Stimulated activated CD4-positive, alpha-beta T cell treated with anti-CD3 and anti-CD28 coated beads, Interleukin-4, amount 100 ng/mL, for 24 hours (primary cell): Measurements from ENCODE around the gene MRC2.
A peak's percentile ranks its signal among the peaks of the same experiment; 100 is the strongest.
"Not testable (repeated sequence)": the region's sequence is repeated elsewhere in the genome, so short reads cannot be mapped to it uniquely, and the experiment has no call there.

Experiments used
- DNase-seq: peaks from one replicate; pipeline ENCODE4 v3.0.0-alpha.2; 2020

The MRC2 gene, protein sequence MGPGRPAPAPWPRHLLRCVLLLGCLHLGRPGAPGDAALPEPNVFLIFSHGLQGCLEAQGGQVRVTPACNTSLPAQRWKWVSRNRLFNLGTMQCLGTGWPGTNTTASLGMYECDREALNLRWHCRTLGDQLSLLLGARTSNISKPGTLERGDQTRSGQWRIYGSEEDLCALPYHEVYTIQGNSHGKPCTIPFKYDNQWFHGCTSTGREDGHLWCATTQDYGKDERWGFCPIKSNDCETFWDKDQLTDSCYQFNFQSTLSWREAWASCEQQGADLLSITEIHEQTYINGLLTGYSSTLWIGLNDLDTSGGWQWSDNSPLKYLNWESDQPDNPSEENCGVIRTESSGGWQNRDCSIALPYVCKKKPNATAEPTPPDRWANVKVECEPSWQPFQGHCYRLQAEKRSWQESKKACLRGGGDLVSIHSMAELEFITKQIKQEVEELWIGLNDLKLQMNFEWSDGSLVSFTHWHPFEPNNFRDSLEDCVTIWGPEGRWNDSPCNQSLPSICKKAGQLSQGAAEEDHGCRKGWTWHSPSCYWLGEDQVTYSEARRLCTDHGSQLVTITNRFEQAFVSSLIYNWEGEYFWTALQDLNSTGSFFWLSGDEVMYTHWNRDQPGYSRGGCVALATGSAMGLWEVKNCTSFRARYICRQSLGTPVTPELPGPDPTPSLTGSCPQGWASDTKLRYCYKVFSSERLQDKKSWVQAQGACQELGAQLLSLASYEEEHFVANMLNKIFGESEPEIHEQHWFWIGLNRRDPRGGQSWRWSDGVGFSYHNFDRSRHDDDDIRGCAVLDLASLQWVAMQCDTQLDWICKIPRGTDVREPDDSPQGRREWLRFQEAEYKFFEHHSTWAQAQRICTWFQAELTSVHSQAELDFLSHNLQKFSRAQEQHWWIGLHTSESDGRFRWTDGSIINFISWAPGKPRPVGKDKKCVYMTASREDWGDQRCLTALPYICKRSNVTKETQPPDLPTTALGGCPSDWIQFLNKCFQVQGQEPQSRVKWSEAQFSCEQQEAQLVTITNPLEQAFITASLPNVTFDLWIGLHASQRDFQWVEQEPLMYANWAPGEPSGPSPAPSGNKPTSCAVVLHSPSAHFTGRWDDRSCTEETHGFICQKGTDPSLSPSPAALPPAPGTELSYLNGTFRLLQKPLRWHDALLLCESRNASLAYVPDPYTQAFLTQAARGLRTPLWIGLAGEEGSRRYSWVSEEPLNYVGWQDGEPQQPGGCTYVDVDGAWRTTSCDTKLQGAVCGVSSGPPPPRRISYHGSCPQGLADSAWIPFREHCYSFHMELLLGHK (N-terminal part only)

DNA sequence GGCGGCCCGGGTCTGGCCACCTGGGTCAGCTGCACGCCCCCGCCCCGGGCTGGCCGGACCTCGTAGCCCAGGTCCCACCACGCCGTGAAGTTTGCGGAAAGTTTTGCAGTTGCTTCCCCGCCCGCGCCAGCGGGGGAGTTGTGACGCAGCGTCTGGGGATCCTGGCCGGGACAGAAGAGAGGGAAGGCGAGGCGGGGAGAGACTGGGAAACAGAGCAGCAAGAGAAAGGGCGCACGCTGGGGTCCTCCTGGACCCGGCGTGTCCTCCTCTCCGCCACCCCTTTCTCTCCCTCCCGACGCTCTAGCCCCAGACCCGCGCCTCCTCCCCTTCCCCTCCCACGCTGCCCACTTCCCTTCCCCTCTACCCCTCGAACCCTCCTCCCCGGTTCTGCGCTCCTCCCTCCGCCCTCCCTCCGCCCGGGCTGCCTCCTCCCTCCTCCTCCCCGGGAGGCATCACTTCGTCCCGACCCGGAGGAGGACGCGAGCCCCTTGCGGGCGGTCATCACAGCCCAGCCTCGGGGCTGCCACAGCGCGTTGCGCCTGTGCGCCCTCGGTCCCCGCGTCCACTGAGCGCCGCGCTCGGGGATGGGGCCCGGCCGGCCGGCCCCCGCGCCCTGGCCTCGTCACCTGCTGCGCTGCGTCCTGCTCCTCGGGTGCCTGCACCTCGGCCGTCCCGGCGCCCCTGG lies at the start of gene MRC2:
Gene MRC2 (plus strand): TSS at position 452 of the 685 bp plus-strand sequence. CDS start 133 bp downstream, at position 585.
- DNase-seq, result peak; percentile 43

DNA sequence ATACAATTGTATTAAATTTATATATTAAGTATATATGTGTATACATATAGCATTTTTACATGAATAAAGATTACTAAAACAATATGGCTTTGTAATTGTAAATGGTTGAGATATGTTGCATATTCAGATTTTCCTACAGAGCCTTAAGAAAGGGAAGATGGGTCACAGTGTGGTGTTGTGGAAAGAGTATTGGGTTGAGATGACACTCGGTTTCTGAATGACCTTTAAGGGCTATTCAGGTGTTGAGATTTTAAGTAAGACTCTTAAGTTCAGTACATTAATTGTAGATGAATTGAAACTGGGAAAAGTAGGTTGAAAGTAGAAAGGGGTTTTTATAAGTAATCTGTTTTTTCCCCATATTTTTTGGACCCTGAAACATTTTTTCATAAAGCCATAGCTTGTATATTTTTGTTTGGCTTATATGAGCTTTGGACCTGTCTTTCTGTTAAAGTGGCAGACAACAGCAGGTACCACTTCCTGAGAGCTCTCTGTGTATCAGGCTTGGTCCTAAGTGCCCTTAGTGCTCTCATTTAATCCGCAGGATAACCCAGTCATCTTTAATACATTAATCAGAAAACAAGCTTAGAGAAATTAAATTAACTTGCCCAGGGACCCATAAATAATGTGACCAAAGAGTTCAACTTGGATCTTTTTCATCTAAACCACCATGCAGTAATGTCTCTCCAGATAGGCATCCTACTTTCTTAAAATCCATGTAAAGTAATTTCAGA lies 48.5 kb upstream of the MRC2 start:
- no peak for DNase-seq

DNA sequence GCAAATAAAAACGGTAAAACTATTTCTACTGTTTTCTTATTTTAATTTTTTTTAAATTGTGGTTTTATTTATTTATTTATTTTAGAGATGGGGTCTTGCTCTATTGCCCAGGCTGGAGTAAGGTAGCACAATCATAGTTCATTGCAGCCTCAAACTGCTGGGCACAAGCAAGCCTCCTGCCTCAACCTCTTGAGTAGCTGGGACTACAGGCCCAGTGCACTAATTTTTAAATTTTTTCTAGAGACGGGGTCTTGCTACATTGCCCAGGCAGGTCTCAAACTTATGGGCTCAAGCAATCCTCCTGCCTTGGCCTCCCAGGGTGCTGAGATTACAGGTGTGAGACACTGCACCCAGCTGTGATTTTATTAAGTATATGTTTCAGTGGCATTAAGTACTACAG lies 46.5 kb upstream of the MRC2 start:
- DNase-seq, result no peak

DNA sequence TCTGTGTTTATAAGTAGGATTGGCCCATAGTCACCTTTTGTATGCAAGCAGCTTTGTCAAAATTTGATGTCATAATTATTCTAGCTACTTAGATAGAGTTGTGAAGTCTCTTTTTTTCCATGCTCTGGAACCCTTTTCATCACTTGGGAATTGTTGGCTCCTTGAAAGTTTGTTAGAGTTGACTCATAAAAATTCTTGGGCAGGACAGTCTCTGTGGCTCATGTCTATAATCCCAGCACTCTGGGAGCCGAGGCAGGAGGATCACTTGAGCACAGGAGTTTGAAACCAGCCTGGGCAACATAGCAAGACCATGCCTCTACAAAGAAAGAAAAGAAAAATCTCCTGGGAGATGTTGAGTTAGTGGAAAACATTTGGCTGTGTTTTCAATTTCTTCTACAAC lies 45.7 kb upstream of the MRC2 start:
- no peak for DNase-seq

DNA sequence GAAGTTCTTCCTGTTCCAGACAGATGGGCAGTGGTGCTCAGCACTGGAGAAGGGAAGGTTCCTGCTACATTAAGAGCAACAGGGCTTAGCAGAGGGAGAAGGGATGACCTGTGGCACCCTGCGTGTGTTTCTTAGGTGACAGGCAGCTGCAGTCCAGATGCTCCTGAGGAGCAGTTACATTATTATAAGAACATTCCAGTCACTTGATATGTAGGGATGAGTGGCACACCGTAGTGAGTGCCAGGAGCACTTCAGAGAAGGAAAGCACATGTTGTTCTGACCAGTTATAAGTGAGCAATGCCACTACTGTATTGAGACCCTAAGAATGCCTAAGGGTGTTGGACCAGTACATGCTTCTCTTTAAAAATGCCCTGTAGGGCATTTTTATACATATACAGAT lies 39.9 kb upstream of the MRC2 start:
- DNase-seq, result no peak

DNA sequence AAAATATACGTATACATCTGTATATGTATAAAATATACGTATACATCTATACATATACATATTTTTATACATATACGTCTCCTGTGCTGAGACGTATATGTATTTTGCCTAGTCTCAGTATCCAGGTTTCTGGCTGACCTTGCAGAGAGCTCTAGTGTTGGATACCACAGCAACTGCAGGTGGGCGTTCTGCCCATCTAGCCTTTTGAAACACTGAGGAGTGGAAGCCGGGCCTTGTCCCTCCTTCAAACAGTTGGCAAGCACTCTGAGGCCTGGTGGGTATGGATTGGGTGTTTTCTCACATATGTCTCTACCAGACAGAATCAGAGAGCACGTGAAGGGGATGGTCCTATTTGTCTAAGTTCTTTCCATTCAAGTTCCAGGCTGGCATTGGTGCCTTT lies 39.4 kb upstream of the MRC2 start:
- DNase-seq, result no peak

DNA sequence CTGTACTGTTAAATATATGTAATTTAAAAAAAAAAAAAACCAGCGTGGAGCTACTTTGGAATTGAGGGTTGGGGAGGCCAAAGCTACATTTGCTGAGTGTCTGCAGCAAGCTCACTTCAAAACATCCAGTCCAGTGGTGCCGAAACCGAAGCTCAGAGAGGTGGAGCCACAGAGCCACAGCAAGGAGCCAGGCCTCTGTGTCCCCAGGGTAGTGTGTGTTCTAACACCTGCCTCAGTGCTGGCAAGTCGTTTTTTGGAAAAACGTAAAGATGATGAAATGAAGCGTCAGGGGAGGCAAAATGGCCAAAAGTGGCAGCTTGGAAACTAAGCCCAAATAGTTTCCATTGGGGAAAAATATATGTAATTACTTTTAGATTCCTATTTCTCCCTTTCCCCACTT lies 36.1 kb upstream of the MRC2 start:
- DNase-seq, result no peak

DNA sequence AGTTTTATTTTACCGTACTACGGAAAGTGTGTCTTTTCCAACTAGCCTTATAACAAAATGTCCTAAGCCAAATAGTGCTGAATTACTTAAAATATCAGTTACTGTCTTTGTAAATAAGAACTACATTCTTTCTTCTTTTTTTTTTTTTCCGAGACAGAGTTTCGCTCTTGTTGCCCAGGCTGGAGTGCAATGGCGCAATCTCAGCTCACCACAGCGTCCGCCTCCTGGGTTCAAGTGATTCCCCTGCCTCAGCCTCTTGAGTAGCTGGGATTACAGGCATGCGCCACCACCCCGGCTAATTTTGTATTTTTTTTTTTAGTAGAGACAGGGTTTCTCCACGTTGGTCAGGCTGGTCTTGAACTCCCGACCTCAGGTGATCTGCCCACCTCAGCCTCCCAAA lies 35.6 kb upstream of the MRC2 start:
- not testable (repeated sequence) for DNase-seq

DNA sequence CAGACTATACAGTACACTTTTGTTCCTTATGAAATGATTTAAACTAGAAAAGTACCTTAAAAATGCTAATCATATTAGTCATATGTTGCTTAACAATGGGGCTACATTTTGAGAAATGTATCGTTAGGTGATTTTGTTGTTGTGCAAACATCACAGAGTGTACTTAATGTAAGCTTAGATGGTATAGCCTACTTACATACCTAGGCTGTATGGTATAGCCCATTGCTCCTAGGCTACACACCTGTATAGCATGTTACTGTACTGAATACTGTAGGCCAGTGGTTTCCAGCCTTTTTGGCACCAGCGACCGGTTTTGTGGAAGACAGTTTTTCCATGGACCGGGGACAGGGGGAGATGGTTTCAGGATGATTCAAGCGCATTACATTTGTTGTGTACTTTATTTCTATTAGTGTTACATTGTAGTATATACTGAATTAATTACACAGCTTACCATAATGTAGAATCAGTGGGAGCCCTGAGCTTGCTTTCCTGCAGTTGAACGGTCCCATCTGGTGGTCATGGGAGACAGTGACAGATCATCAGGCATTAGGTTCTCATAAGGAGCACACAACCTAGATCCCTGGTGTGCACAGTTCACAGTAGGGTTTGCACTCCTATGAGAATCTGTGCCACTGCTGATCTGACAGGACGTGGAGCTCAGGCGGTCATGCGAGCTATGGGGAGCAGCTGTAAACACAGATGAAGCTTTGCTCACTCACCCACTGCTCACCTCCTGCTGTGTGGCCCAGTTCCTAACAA lies 35.0 kb upstream of the MRC2 start:
- no peak for DNase-seq

DNA sequence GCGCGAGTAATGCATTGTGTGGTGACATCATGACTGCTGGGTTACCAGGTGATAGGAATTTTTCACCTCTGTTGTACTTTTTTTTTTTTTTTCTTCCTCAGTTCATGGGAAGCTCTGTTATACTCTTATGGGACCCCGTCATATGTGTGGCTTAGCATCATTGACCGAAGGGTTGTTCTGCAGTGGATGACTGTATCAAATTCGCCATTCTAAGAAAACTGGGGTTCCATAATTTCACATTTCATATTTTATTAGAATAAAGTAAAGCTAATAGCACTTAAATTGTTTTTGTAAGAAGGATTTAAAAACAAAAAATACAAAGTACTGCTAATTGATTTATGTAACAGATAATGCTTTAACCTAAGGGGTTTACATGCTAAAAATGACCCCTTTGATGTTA lies 32.0 kb upstream of the MRC2 start:
- DNase-seq, result no peak

DNA sequence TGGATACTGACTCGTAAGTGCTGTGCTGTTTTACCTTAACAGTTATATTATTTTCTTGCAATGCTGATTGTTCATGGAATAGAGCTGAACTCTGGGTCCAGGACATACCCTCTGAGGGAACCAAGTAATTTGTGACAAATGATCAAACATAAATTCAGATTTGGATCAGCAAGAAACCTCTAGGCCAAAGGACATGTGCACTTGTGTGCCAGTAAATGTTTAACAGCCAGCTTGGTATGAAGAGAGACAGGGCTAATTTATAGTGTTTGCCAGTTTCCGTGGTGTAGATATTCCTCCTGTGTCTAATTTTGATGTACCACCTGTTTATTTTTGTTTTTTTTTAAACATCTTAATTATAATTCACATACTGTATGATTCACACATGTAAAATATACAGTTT lies 30.8 kb upstream of the MRC2 start:
- DNase-seq, result no peak

DNA sequence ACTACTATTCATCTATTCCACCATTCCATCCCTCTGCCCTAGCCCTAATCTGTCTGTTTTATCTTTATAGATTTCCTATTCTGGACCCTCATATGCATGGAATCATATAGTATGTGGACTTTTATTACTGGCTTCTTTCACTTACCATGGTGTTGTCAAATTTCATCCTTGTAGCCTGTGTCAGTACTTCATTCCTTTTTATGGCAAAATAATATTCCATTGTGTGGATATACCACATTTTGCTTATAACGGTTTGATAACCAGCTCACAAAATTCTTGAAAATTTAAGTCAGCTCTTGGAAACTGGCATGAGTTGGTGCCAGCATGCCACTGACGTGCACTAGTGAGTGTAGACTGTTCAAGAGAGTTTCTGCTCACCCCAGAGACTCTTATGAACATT lies 30.3 kb upstream of the MRC2 start:
- DNase-seq, result no peak

DNA sequence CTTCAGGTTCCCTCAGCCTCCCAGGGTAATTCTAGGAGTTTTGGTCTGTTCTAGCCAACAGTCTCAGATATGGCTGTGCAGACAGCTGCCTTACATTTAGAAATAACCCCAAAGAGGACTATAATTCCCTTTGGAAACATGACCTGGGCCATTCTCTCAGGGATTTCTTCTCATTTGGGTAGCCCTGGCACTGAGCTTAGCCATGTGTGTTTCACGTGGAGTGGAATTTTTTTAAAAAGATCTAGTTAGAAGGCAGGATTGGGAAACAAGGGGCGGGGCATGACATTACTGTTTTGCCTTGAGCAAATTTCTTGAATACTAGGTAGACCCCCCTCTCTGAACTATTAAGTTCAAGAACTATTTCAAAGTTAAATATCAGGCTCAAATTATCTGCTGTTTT lies 29.6 kb upstream of the MRC2 start:
- no peak for DNase-seq

DNA sequence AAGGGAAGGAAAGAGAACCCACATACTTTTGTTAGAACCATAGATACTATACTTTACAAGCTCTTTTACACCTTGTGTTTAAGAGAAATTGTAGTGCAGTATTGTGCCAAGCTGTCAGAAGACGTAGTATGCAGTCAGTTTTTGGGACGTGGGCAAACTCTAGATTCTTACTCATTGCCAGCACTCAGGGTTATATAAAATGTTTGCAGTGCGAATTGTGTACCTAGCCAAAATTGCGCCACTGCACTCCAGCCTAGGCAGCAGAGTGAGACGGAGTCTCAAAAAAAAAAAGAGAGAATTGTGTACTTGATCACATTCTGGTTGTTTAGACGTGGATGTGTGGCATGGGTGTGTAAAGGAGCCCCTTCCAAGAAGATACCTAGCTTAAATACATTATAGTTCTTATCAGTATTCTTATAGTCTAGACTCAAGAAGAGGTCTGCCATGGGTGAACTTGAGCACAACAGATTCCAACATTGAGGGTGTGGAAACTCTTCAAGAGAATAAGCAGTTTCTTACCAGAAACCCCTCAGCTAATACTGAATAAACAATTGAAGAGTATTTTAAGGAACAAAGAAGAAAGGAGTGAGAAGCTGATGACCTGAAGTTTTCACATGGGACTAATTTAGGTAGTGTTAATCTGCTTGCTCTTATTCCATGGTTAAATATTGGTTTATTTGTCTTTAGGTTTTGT lies 27.4 kb upstream of the MRC2 start:
- no peak for DNase-seq

DNA sequence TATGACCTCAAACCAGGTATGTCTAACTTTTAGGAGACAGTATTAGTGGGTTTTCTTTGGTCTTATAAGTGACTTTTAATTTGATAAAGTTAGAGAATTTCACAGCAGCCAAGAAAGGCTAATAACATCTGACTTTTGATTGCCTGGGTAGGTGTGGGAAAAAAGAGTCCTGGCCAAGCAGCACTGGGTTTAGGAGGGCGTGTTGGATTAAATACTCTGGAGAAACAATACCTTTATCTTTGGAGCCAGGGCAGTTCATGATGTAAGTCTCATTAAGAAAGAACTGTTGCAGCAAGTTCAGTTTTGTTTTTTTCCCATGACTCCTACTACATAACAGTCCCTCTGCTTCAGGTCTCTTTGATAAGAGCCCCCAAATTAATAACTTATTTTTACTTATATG lies 26.7 kb upstream of the MRC2 start:
- DNase-seq, result no peak

DNA sequence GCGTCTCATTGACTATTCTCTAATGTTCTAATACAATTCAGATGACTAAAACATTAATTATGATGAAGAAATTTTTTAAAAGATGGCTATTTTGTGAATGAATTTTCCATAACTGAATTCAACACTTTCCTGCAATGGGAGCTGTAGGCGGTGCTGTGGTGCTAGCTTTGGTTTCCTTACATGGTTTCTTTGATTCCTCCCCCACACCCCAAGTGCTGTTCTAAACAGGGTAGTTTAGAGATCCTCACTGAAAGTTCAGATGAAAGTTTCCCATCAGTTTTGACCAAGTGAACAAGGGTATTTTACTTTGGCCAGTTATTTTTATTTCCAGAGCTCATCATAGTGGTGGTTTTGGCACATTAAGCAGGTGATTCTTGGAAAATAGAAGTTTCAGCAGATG lies 26.0 kb upstream of the MRC2 start:
- DNase-seq, result no peak

DNA sequence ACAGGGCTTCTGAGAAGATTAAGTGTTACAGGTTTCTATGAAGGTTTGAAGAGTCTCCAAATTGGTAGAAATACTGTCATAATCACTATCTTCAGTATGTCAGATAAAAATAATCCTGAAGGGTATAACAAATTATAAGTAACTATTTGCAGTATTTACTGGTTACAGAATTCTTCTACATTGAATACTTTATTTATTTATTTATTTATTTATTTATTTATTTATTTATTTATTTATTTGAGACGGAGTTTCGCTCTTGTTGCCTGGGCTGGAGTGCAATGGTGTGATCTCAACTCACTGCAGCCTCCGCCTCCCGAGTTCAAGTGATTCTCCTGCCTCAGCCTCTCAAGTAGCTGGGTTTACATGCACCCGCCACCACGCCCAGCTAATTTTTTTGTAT lies 23.7 kb upstream of the MRC2 start:
- not testable (repeated sequence) for DNase-seq

DNA sequence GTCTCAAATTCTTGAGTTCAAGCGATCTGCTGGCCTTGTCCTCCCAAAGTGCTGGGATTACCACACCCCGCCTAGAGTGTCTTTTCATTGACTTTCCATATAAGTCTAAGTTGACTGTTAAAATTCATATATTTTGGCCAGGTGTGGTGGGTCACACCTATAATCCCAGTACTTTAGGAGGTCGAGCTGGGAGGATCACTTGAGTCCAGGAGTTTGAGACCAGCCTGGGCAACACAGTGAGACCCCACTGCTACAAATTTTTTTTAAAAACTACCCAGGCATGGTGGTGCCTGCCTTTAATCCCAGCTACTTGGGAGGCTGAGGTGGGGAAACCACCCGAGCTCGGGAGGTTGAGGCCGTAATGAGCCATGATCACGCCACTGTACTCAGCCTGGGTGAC lies 21.9 kb upstream of the MRC2 start:
- DNase-seq, result no peak

DNA sequence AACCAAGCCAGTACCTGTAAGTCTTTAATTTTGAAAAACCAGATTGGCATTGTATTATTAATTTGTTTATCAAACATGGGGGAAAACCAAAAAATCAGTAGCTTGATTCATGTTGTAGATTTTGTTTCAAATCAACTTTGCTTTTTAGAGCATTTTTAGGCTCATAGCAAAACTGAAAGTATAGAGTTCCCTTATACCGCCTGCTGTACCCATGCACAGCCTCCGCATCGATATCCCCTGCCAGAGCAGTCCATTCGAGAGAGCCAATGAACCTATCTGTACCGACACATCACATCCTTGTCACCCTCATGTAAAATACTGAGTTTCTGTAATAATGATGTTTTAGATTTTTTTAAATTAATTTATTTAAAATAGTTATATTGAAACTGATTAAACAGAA lies 16.2 kb upstream of the MRC2 start:
- no peak for DNase-seq

DNA sequence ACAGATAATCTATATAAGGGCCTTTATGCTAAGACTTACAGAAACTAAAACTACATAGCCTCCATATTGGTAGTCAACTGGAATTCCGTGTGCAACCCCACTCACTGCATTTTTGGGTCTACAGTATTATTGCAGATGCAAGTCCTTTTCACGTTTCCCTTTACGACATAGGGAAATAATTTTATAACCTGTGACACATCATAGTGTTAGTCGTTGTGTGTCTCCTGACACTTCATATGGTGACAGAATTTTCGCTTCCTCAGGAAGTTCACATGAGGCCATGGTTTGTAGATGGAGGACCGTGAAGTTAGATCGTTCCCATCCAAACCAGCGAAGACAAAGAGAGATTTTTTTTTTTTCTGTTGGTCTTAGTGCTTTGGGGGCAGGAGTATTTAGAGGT lies 15.7 kb upstream of the MRC2 start:
- DNase-seq, result no peak

DNA sequence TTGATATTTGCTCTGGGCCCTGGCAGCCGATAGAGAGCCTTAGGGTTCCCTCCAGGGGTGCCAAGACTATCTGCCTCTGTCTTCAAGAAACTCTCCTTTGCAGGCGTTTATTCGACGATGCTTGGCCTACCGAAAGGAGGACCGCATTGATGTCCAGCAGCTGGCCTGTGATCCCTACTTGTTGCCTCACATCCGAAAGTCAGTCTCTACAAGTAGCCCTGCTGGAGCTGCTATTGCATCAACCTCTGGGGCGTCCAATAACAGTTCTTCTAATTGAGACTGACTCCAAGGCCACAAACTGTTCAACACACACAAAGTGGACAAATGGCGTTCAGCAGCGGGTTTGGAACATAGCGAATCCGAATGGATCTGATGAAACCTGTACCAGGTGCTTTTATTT lies 15.2 kb upstream of the MRC2 start:
- DNase-seq, result not testable (repeated sequence)
